Hepatocyte (in vitro differentiated cells): ENCODE data around the gene PRKACG. TPM values are rescaled to one million over a fixed set of nuclear protein-coding genes. Genes with fewer than 3 reads are reported as not detected.
A peak's percentile ranks its signal among the peaks of the same experiment; 100 is the strongest.

ENCODE experiments used
- DNase-seq: peaks from one replicate; pipeline ENCODE4 v3.0.0-alpha.2; 2016; ENCODE audit warnings: low spot score
- H2AFZ ChIP-seq: fragments of 200-600 bp; sonication (generic); 2 replicates; pipeline ENCODE4 v1.6.0; 2016; ENCODE audit warnings: antibody characterized with exemption, mild to moderate bottlenecking
- H3K27ac ChIP-seq: fragments of 200-600 bp; sonication (generic); 2 replicates; pipeline ENCODE4 v1.5.1; 2016; ENCODE audit warnings: mild to moderate bottlenecking
- H3K27me3 ChIP-seq: fragments of 200-600 bp; sonication (generic); 2 replicates; pipeline ENCODE4 v1.6.1; 2016
- H3K36me3 ChIP-seq: fragments of 200-600 bp; sonication (generic); replicated peaks from 2 replicates; pipeline ENCODE4 v1.5.1; 2016; ENCODE audit warnings: low read depth; ENCODE audit not compliant: insufficient read depth
- H3K4me1 ChIP-seq: fragments of 200-600 bp; sonication (generic); 2 replicates; pipeline ENCODE4 v1.5.1; 2016; ENCODE audit warnings: mild to moderate bottlenecking, moderate library complexity; ENCODE audit not compliant: insufficient read depth
- H3K4me2 ChIP-seq: fragments of 200-600 bp; sonication (generic); 2 replicates; pipeline ENCODE4 v1.6.0; 2016
- H3K4me3 ChIP-seq: fragments of 200-600 bp; sonication (generic); 2 replicates; pipeline ENCODE4 v1.5.1; 2016; ENCODE audit warnings: mild to moderate bottlenecking
- H3K79me2 ChIP-seq: fragments of 200-600 bp; sonication (generic); 2 replicates; pipeline ENCODE4 v1.6.0; 2017; ENCODE audit warnings: mild to moderate bottlenecking
- H3K9me2 ChIP-seq: fragments of 200-600 bp; sonication (generic); replicated peaks from 2 replicates; pipeline ENCODE4 v1.6.0; 2017; ENCODE audit warnings: mild to moderate bottlenecking; ENCODE audit not compliant: insufficient read depth
- H3K9me3 ChIP-seq: fragments of 200-600 bp; sonication (generic); 2 replicates; pipeline ENCODE4 v1.5.1; 2016; ENCODE audit warnings: low read depth, mild to moderate bottlenecking
- H4K20me1 ChIP-seq: fragments of 200-600 bp; sonication (generic); 2 replicates; pipeline ENCODE4 v1.6.0; 2016; ENCODE audit warnings: mild to moderate bottlenecking; ENCODE audit not compliant: insufficient read depth, poor library complexity, severe bottlenecking
- EZH2phosphoT487 ChIP-seq: fragments of 200-600 bp; sonication (generic); IDR thresholded peaks from one replicate; pipeline ENCODE4 v1.6.1; 2018; ENCODE audit warnings: antibody characterized with exemption, mild to moderate bottlenecking, low read depth, moderate library complexity; ENCODE audit not compliant: unreplicated experiment, severe bottlenecking
- WGBS: methylation state at CpG from one replicate; pipeline ENCODE4 v1.1.6; 2016; ENCODE audit warnings: low lambda C conversion rate; ENCODE audit errors: missing lambda C conversion rate; 5-methylcytosine and 5-hydroxymethylcytosine counted together
- polyA plus RNA-seq: library from polyadenylated mRNA; unstranded; fragments of >200 nt; fragmentation: Nextera tagmentation; extraction: Ambion mirVana; gene quantifications from 2 replicates; pipeline ENCODE4 v1.2.1, GENCODE V29; 2016
- total RNA-seq: library from RNA; depleted of rRNA; stranded (reverse); fragments of >200 nt; gene quantifications from 2 replicates; pipeline ENCODE4 v1.2.3, GENCODE V29; 2014

Gene PRKACG
- total and polyA plus RNA-seq, 2 experiments from 2014 or later: not detected

DNA sequence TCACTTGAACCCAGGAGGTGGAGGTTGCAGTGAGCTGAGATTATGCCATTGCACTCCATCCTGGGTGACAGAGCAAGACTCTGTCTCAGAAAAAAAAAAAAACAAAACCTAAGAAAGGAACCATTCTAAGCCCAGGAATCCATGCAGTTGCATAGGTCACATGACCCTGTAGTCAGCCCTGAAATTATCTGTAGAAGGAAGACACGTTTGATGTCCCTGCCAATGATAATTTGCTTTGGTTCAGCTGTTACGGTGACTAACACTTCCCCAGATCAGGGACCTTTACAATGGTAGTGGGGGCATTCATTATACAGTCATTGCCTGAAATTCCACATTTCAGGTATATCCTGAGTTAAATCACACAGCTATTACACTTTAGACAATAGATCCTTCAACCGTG is 50.5 kb downstream of the PRKACG start:
- Histone ChIP-seq H3K36me3 (no peaks in the 10 kb centered on the region), H3K9me3 (no peaks in the 10 kb centered on the region), H3K4me2 (no peak overlapping the region), H2AFZ (no peak overlapping the region), H4K20me1 (no peaks in the 10 kb centered on the region), H3K27ac (peak overlapping the region; percentile 79), H3K4me3 (no peak overlapping the region), H3K9me2 (no peaks in the 10 kb centered on the region), H3K27me3 (no peaks in the 10 kb centered on the region), H3K79me2 (no peaks in the 10 kb centered on the region), H3K4me1 (peaks cover 17% of the 10 kb centered on the region)
- 72% methylated on average over 3 of the region's 3 CpGs for WGBS
- DNase-seq: no peak
- no peak for TF ChIP-seq EZH2phosphoT487

Other genes starting within 250 kb of the PRKACG start
- gene FXN, start 21.6 kb upstream of the PRKACG start, total RNA-seq: 12.2 and 13.2 TPM in 2 replicates
- 27.3 and 31.5 TPM in 2 replicates for gene FXN, start 21.6 kb upstream of the PRKACG start, polyA plus RNA-seq
- 126 and 131 TPM in 2 replicates for gene TJP2, start 160.2 kb upstream of the PRKACG start, total RNA-seq
- 67.2 and 69.9 TPM in 2 replicates for gene TJP2, start 160.2 kb upstream of the PRKACG start, polyA plus RNA-seq